Lower lobe of right lung (tissue), 2 donors: ENCODE data around the gene CRTC1. TPM values are rescaled to one million over a fixed set of nuclear protein-coding genes. Genes with fewer than 3 reads are reported as not detected.

Source experiments
- ATAC-seq, 2 donors: fragments of 200-7000 bp; cut with Tn5 transposase; one replicate each; pipeline ENCODE4 v1.9.1; 2020 to 2022; ENCODE audit warnings: mild to moderate bottlenecking in 2 of 2, moderate library complexity in 2 of 2
- DNase-seq: peaks from one replicate; pipeline ENCODE4 v3.0.0-alpha.2; 2020
- H3K27ac ChIP-seq: fragments of 200-600 bp; one replicate; pipeline ENCODE4 v1.8.0; 2022
- H3K27me3 ChIP-seq: fragments of 200-600 bp; one replicate; pipeline ENCODE4 v1.8.0; 2022; ENCODE audit warnings: low read depth
- H3K36me3 ChIP-seq: fragments of 200-600 bp; one replicate; pipeline ENCODE4 v1.8.0; 2022; ENCODE audit warnings: mild to moderate bottlenecking
- H3K4me1 ChIP-seq: fragments of 200-600 bp; one replicate; pipeline ENCODE4 v1.8.0; 2022
- H3K4me3 ChIP-seq: fragments of 200-600 bp; one replicate; pipeline ENCODE4 v1.8.0; 2022; ENCODE audit warnings: mild to moderate bottlenecking
- H3K9me3 ChIP-seq: fragments of 200-600 bp; one replicate; pipeline ENCODE4 v1.8.0; 2022
- intact Hi-C: fragments of 100-400 bp; cut with DNase I; formaldehyde crosslinking; loops from one replicate; pipeline ENCODE4 v1.11.0; 2022
- total RNA-seq: library from RNA; stranded (reverse); fragmentation: NEBNext Ultra II Directional; extraction: Animal tissue kit (Norgen Biotek cat#: 25700); gene quantifications from one replicate; pipeline ENCODE4 v1.2.1, GENCODE V29; 2021
- TF ChIP-seq, protein P1 (sequence below): fragments of 200-600 bp; IDR thresholded peaks from one replicate; pipeline ENCODE4 v1.8.0; 2022; ENCODE audit warnings: antibody characterized with exemption, mild to moderate bottlenecking
- donor health status: DM: no; HTN: yes; CAD: no; lungs with severe emphysema.

CRTC1 gene
- total RNA-seq, 1 donor from 2014 or later, result 16.2 TPM

DNA sequence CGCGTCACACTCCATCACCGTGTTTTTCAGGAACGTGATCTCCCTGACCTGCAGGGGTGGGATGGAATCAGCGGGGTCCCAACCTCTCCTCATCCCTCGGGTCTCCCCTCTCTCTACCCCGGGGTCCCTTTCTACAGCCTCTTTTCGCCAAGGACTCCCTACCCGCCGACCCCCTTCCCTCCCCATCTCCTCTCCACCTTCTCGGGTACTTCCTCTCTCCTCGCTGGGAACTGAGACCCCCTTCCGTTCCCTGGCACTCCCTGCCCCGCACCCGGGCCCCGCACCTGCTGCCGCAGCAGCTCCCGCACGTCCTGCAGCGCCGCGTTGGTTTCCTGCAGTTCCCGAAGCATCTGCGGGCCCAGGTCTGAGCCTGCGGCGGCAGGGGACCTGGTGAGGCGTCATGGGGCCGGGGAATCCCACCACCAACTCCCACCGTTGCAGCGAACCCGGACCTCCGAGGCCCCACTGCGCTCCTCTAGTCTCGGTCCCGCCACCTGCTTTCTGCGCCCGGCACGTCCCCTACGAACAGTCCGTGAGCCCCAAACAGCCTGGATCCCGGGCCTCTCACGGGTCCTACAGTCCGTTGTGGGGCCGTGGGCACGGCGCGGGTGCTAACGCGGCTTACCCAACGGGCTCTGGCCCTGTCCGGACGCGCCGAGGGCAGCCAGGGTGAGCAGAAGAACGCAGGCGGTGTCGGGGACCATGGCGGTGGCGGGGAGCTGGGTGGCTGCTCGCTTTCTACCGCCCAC lies 107.3 kb downstream of the CRTC1 start, which contains the start of gene COMP:
Gene COMP (minus strand): TSS at position 740 of the 749 bp plus-strand sequence. CDS start 36 bp downstream, at position 704.
- Histone ChIP-seq H3K4me3 (peak within 1 kb of the TSS; percentile 39), H3K4me1 (peaks cover 42% of the 10 kb centered on the region), H3K36me3 (no peaks in the 10 kb centered on the region), H3K27me3 (peaks cover 93% of the 10 kb centered on the region), H3K9me3 (no peaks in the 10 kb centered on the region), H3K27ac (no peak within 1 kb of the TSS)
- intact Hi-C loops, result no loop called here
- no peak for ATAC-seq
- TF ChIP-seq, protein P1, sequence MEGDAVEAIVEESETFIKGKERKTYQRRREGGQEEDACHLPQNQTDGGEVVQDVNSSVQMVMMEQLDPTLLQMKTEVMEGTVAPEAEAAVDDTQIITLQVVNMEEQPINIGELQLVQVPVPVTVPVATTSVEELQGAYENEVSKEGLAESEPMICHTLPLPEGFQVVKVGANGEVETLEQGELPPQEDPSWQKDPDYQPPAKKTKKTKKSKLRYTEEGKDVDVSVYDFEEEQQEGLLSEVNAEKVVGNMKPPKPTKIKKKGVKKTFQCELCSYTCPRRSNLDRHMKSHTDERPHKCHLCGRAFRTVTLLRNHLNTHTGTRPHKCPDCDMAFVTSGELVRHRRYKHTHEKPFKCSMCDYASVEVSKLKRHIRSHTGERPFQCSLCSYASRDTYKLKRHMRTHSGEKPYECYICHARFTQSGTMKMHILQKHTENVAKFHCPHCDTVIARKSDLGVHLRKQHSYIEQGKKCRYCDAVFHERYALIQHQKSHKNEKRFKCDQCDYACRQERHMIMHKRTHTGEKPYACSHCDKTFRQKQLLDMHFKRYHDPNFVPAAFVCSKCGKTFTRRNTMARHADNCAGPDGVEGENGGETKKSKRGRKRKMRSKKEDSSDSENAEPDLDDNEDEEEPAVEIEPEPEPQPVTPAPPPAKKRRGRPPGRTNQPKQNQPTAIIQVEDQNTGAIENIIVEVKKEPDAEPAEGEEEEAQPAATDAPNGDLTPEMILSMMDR, result no peak
- no peak for DNase-seq

DNA sequence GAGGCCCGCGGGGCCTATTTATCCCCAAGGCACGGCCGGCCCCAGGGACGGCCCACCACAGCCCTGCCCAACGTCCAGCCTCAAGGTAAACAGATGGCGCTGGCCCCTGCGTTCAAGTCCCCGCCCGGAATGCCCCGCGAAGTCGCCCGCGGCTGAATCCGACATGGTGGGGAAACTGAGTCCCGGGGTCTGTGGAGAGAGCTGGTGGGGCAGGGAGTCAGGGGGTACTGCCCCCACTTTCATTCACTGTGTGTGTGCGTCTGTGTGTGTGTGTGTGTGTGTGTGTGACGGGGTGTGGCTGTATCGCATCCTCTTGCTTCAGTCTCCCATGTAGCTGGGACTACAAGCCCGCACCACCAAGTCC lies 107.8 kb downstream of the CRTC1 start:
- no peaks in the 10 kb centered on the region for H3K9me3 ChIP-seq
- intact Hi-C loops, result no loop called here
- TF ChIP-seq, protein P1, result no peak
- no peak for DNase-seq
- peaks cover 39% of the 10 kb centered on the region for H3K4me1 ChIP-seq
- ATAC-seq, result no peak
- peaks cover 93% of the 10 kb centered on the region for H3K27me3 ChIP-seq
- no peaks in the 10 kb centered on the region for H3K36me3 ChIP-seq
- H3K4me3 ChIP-seq, result no peak overlapping the region
- H3K27ac ChIP-seq, result no peak overlapping the region

GRCh38 chr19:18792661-18793060 lies 109.2 kb downstream of the CRTC1 start:
- H3K4me1 ChIP-seq, result peaks cover 36% of the 10 kb centered on the region
- no peak overlapping the region for H3K4me3 ChIP-seq
- no peak overlapping the region for H3K27ac ChIP-seq
- intact Hi-C loops, result no loop called here
- no peaks in the 10 kb centered on the region for H3K9me3 ChIP-seq
- H3K36me3 ChIP-seq, result no peaks in the 10 kb centered on the region
- TF ChIP-seq, protein P1, result no peak
- DNase-seq (no peak), ATAC-seq (no peak)
- H3K27me3 ChIP-seq, result peaks cover 90% of the 10 kb centered on the region

DNA sequence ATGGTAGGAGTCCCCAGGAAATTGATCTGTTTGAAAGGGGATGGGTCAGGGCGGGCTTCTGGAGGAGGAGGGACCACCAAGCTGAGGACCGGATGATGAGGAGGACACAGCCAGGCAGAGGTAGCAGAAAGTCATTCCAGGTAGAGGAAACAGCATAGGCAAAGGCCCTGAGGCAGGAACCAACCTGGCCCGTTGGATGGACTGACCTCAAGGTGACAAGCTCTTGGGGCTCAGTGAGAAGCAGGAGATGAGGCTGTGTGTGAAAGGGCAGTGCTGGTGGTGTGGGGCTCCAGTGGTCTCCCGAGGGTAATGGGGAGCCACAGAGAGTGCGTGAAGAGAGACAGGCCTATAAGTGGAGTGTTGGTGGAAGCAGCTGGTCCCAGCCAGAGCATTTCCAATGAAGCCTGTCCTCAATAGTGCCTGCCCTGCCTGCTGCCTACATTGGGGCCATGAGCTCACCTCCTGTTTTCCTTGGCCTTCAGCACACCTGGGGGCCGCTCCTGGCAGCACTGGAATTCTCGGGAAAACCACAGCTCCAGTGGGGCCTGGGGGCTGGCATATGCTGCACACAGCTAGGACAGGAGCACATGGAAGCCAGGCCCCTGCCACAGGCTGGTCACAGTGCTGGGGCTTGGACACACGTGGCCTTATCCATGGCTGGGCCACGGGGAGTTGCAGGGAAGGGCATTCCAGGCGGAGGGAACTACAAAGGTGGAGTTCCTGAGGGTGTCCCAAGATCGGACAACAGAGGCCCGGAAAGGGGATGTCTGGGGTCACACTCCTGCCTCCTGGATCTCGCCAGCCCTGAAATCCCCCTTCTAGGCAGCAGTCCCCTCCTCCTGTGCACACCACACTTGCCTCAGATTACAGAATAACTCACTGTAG lies 109.9 kb downstream of the CRTC1 start:
- peaks cover 90% of the 10 kb centered on the region for H3K27me3 ChIP-seq

DNA sequence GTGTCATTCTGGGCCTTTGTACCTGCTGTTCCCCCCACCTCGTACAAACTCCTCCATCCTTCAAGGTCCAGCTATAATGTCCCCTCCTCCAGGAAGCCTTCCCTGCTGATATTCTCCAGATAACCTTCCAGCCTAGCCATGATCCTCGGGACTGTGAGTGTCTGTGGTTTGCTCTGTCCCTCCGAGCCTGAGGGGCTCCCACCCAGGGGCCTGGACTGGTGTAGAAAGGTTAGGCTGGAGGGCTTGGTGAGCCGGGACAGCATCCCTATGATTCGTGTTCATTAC lies 110.5 kb downstream of the CRTC1 start:
- Histone ChIP-seq H3K27me3 (peaks cover 90% of the 10 kb centered on the region), H3K9me3 (no peaks in the 10 kb centered on the region), H3K4me3 (no peak overlapping the region), H3K4me1 (peaks cover 23% of the 10 kb centered on the region), H3K27ac (no peak overlapping the region), H3K36me3 (no peaks in the 10 kb centered on the region)
- TF ChIP-seq, protein P1, result no peak
- no peak for ATAC-seq
- no peak for DNase-seq
- intact Hi-C loops, result no loop called here

More for the DNA sequence above, 109.9 kb downstream of the CRTC1 start:
- H3K9me3 ChIP-seq, result no peaks in the 10 kb centered on the region
- no peaks in the 10 kb centered on the region for H3K36me3 ChIP-seq
- no peak for ATAC-seq
- intact Hi-C loops, result no loop called here
- TF ChIP-seq, protein P1, result no peak
- no peak overlapping the region for H3K27ac ChIP-seq
- peaks cover 29% of the 10 kb centered on the region for H3K4me1 ChIP-seq
- H3K4me3 ChIP-seq, result no peak overlapping the region
- DNase-seq, result no peak
